NK-92 treated with Interleukin-12 subunit alpha and Interleukin-12 subunit beta, amount 100 ng/mL, for 24 hours (cell line): ENCODE measurements around the gene DMAC2L.
"Not testable (repeated sequence)": the region's sequence is repeated elsewhere in the genome, so short reads cannot be mapped to it uniquely, and the experiment has no call there.

ENCODE experiments used
- DNase-seq: peaks from one replicate; lab custom pipeline; 2025; lab: John Stamatoyannopoulos, UW

Gene DMAC2L

DNA sequence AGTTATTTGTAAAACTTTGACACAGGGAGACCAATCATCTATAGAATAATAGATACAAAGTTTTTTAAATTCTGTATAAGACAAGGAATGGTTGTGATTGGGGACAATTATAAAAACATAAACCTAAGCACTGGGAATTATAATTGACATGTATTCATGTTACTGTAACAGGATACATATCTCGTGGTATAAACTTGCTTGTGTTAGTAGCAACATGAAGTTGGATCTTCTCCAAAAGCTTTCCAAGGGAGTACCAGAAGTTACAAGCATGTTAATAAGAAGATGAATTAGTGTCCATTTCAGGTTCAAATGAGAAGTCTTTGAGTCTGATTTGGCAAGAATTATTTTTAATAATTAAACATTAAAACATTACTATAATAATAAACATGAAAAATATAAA lies 42.4 kb downstream of the DMAC2L start:
- no peak for DNase-seq

DNA sequence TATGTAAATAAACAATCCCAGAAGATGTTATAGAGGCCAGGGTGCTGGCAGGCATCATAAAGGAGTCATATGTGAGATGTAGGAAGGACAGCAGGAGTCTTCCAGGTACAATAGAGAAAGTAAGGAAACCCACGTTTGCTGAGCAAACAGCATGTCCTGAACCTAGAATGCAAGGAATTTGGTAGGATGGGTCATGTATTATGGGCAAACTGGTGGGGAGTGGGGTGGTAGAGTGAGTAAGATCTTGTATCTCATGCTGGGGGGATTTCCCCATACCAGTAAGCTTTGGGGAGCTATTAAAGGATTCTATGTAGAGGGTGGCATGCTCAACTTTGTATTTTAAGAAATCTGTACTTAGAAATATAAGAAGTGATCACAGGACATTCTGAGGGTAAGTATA lies 43.6 kb downstream of the DMAC2L start:
- no peak for DNase-seq

GRCh38 chr14:50356283-50356682 lies 44.2 kb downstream of the DMAC2L start:
- DNase-seq, result not testable (repeated sequence)

GRCh38 chr14:50357124-50357523 lies 45.0 kb downstream of the DMAC2L start:
- no peak for DNase-seq

DNA sequence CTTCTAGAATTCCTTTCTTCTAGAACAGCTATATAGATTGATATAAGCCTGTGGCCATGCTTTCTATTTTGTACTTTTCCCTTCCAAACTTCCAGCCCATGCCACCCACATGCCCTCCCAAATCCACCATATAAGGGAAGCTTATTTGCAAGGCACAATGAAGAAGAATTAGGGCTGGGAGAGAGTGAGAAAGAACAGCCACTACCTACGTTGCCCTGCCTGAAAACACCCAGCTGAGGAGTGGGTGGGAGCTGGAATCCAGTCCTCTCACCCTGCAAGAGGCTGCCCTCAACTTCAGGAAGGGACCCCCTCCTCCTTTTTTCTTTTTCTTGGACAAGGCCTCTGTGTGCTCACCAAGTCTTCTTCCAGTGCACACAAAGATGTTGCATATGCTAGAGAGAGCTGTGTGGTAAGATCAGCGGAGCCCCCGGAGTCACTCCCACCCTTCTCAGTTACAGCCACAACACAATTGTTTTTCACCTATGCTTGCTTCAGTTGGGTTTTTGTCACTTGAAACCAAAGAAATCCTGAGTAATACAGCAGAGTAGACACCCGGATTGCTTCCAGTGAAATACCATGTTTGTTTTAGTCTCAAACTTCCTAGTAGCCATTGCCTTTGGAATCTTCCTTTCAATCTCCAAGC lies 45.8 kb downstream of the DMAC2L start:
- DNase-seq, result no peak

DNA sequence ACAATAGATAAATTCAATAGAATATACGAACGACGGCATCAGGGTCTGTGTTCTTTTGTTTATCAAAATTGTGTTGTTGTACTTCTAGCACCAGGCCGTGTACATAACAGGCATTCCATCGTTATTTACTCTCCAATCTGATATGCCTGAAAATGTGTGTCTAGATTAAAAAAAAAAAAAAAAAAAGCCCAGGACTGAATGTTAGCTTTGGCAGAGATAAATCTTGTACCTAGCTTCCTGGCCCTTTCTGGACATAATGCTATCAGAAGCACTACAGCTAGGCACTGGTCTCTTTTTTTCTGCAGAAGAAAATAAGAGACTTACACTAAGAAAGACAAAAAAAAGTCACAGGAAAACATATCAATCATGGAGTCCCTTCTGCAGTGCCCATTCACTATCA lies 47.5 kb downstream of the DMAC2L start:
- no peak for DNase-seq

DNA sequence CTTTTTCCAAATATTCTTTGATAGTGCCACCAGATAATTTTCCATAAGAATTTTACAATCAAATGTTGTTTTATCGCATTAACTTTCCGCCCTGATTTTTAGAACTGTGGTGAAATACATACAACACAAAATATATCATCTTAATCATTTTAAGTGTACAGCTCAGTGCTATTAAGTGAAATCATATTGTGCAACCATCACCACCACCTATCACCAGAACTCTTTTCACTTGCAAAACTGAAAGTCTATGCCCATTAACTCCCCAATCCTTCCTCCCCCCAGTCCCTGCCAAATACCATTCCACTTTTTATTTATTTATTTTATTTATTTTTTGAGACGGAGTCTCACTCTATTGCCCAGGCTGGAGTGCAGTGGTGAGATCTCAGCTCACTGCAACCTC lies 48.0 kb downstream of the DMAC2L start:
- no peak for DNase-seq

DNA sequence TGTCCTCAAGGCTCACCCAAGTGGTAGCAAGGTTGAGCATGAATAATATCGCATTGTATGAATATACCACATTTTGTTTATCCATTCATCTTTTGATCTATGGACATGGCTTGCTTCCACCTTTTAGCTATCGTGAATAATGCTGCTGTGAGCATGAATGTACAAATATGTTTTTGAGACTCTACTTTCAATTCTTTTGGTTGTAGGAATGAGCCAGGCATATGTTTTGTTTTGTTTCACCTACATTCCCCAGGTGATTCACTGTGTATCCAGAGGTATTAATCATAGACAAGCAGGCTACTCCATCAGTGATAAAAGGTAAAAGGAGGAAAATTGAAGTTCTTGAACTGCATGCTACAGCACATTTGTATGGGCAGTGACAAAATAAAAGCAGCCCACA lies 48.7 kb downstream of the DMAC2L start:
- no peak for DNase-seq

DNA sequence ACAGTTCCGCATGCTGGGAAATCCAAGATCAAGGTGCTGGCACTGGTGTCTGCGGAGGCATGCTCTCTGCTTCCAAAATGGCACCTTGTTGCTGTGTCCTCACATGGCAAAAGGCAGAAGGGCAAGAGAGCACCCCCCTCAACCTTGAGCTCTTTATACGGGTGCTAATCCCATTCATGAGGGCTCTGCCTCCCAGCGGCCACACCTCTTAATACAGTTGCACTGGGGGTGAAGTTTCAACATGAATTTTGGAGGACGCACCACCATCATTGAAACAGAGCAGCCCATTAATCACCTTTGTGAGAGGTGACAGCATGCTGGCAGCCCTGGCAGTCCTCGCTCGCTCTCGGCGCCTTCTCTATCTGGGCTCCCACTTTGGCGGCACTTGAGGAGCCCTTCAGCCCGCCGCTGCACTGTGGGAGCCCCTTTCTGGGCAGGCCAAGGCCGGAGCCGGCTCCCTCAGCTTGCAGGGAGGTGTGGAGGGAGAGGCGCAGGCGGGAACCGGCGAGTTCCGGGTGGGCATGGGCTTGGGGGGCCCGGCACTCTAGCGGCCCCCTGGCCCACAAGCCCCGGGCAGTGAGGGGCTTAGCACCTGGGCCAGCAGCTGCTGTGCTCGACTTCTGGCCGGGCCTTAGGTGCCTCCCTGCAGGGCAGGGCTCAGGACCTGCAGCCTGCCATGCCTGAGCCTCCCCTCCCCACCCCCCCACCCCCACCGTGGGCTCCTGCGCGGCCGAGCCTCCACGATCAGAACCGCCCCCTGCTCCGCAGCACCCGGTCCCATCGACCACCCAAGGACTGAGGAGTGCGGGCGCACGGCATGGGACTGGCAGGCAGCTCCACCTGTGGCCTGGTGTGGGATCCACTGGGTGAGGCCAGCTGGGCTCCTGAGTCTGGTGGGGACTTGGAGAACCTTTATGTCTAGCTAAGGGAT lies 49.6 kb downstream of the DMAC2L start:
- DNase-seq, result not testable (repeated sequence)

- no peak for DNase-seq
Observed at GRCh38 chr14:50362764-50363713, 50.9 kb downstream of the DMAC2L start.

DNA sequence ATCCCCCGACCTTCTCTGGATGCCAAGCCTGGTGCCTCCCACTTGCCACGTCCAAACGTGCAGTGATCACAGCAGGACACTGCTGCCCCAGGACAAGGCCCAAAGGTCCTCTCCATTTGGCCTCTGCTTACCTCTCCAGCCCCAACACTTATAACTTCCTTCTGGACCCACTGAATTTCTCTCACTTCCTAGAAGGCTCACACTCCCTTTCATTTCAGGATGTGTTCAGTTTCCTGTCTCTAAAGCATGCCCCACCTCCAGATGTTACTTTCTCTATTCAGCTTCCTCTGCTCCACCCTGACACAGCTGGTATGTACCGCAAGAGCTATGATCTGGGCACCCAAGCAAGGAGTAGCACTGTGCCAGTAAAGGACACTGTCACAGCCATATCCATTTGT lies 51.6 kb downstream of the DMAC2L start:
- no peak for DNase-seq

DNA sequence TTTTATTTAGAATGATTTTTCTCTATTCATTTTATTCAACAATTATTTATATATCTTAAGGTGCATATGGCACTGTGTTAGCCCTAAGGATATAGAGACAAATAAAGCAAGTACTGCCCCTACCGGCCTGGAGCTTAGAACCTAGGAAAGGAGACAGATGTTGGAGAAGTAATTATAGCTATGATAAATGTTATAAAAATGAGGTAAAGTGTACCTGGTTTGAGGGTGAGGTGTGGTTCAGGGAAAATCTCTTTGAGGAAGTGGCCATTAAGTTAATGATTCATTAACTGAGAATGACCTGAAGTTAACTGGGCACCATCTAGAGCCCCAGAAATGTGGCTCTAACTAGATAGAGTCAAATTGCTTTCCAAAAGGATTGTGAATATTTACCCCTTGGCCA lies 52.7 kb downstream of the DMAC2L start:
- no peak for DNase-seq

GRCh38 chr14:50365572-50365971 lies 53.4 kb downstream of the DMAC2L start:
- not testable (repeated sequence) for DNase-seq

- no peak for DNase-seq
Observed at GRCh38 chr14:50366115-50366514, 54.0 kb downstream of the DMAC2L start.

GRCh38 chr14:50366589-50366988 lies 54.5 kb downstream of the DMAC2L start:
- DNase-seq, result no peak

- DNase-seq, result no peak
Observed at GRCh38 chr14:50371546-50371945, 59.4 kb downstream of the DMAC2L start.

DNA sequence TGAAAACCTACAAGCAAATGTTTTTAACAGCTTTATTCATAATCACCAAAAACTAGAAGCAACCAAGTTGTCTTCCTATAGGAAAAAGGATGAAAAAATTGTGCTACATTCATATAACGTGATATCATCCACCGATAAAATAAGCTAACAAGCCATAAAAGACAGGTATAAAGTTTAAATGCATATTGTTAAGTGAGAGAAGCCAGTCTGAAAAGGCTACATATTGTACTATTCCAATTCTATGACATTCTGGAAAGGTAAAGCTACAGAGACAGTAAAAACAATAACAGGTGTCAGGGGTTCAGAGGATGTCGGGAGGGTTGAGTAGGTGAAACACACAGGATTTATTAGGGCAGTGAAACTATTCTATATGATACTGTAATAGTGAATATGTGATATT lies 61.8 kb downstream of the DMAC2L start:
- no peak for DNase-seq

DNA sequence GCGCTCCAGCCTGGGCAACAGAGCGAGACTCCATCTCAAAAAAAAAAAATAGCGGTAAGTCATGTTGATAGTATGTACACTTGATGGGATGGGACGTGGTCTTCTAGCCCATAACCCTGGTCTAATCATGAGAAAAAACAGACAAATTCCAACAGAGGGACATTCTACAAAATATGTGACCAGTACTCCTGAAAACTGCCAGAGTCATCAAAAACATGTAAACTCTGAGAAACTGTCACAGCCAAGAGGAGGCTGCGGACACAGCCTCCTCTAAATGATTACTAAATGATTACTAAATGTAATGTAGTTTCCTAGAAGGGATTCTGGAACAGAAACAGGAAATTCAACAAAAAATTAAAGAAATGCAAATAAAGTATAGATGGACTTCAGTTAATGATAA lies 63.6 kb downstream of the DMAC2L start:
- no peak for DNase-seq
